OCI-LY7 (cell line): ENCODE data around the gene RTP2. TPM values are rescaled to one million over a fixed set of nuclear protein-coding genes. Genes with fewer than 3 reads are reported as not detected.

Source experiments
- BruUV-seq: library from RNA; stranded (reverse); fragments of 400-500 nt; replicated peaks from 2 replicates; lab custom pipeline; 2021; lab: Mats Ljungman, UMichigan
- CTCF ChIA-PET: fragments of 300-600 bp; sonication (Branson Sonifier 250); formaldehyde crosslinking; loops from one replicate; lab custom pipeline; 2022; ENCODE audit warnings: antibody characterized with exemption; ENCODE audit not compliant: unreplicated experiment; lab: Charles Lee
- POLR2A ChIA-PET: fragments of 300-600 bp; sonication (Branson Sonifier 250); formaldehyde crosslinking; loops from one replicate; lab custom pipeline; 2022; ENCODE audit warnings: antibody characterized with exemption; lab: Charles Lee
- DNase-seq: peaks from one replicate; pipeline ENCODE4 v3.0.0-alpha.2; 2015; ENCODE audit warnings: low spot score
- H2AFZ ChIP-seq: fragments of 200-600 bp; sonication (generic), shearing (Covaris generic); 2 replicates; pipeline ENCODE4 v1.6.1; 2014; ENCODE audit warnings: mild to moderate bottlenecking, antibody characterized with exemption, low read length, moderate library complexity
- H3K27ac ChIP-seq: fragments of 200-600 bp; sonication (generic); 2 replicates; pipeline ENCODE4 v1.5.1; 2014; ENCODE audit warnings: mixed run types, low read depth, mild to moderate bottlenecking, moderate library complexity, low read length, inconsistent platforms; ENCODE audit not compliant: poor library complexity, severe bottlenecking
- H3K36me3 ChIP-seq: fragments of 200-600 bp; sonication (generic); 2 replicates; pipeline ENCODE4 v1.6.1; 2014; ENCODE audit warnings: mild to moderate bottlenecking, antibody characterized with exemption, low read length, moderate library complexity, mixed read lengths; ENCODE audit not compliant: insufficient read depth
- H3K4me1 ChIP-seq: fragments of 200-600 bp; sonication (generic); 2 replicates; pipeline ENCODE4 v1.5.1; 2014; ENCODE audit warnings: mild to moderate bottlenecking, low read length; ENCODE audit not compliant: insufficient read depth, poor library complexity, severe bottlenecking
- H3K4me2 ChIP-seq: fragments of 200-600 bp; sonication (generic); 2 replicates; pipeline ENCODE4 v1.6.1; 2014; ENCODE audit warnings: mild to moderate bottlenecking, low read length
- H3K4me3 ChIP-seq: fragments of 200-600 bp; sonication (generic); 2 replicates; pipeline ENCODE4 v1.5.1; 2014; ENCODE audit warnings: mild to moderate bottlenecking, low read depth, low read length; ENCODE audit not compliant: poor library complexity, severe bottlenecking
- H3K79me2 ChIP-seq: fragments of 200-600 bp; sonication (generic); 2 replicates; pipeline ENCODE4 v1.6.1; 2016; ENCODE audit warnings: low read depth, mild to moderate bottlenecking, low read length, moderate library complexity, mixed read lengths; ENCODE audit not compliant: insufficient read depth
- H3K9me2 ChIP-seq: fragments of 200-600 bp; sonication (generic); 2 replicates; pipeline ENCODE4 v1.6.1; 2016; ENCODE audit warnings: mild to moderate bottlenecking, low read length, mixed read lengths; ENCODE audit not compliant: insufficient read depth
- H3K9me3 ChIP-seq: fragments of 200-600 bp; sonication (generic); 2 replicates; pipeline ENCODE4 v1.6.1; 2014; ENCODE audit warnings: mild to moderate bottlenecking, mixed run types, low read length, mixed read lengths
- H4K20me1 ChIP-seq: fragments of 200-600 bp; sonication (generic); 2 replicates; pipeline ENCODE4 v1.6.1; 2014; ENCODE audit warnings: mild to moderate bottlenecking, antibody characterized with exemption, low read length, moderate library complexity, mixed read lengths; ENCODE audit not compliant: insufficient read depth
- EZH2phosphoT487 ChIP-seq: fragments of 200-600 bp; sonication (generic); IDR thresholded peaks from 2 replicates; pipeline ENCODE4 v1.6.1; 2018; ENCODE audit warnings: low read depth, borderline replicate concordance, mild to moderate bottlenecking, mixed run types, antibody characterized with exemption, low read length, moderate library complexity, mixed read lengths
- intact Hi-C: fragments of 100-400 bp; cut with micrococcal nuclease; formaldehyde crosslinking; loops from one replicate; pipeline ENCODE4 v1.10.0; 2022; ENCODE audit not compliant: unreplicated experiment
- total RNA-seq, 2 experiments: library from RNA; depleted of rRNA in 1 of 2; stranded (reverse); fragments of >200 nt in 1 of 2; shearing (Covaris generic) in 1 of 2; gene quantifications; 2 replicates each; pipeline ENCODE4 v1.2.3, GENCODE V29; 2014 to 2022
- TF ChIP-seq, protein P1 (sequence below): fragments of 200-600 bp; sonication (generic); conservative IDR thresholded peaks from 2 replicates; pipeline ENCODE4 v1.5.1; 2014; ENCODE audit warnings: mild to moderate bottlenecking, antibody characterized with exemption, low read length, moderate library complexity, mixed read lengths

RTP2 gene
- total RNA-seq, 2 experiments from 2014 or later, result not detected

DNA sequence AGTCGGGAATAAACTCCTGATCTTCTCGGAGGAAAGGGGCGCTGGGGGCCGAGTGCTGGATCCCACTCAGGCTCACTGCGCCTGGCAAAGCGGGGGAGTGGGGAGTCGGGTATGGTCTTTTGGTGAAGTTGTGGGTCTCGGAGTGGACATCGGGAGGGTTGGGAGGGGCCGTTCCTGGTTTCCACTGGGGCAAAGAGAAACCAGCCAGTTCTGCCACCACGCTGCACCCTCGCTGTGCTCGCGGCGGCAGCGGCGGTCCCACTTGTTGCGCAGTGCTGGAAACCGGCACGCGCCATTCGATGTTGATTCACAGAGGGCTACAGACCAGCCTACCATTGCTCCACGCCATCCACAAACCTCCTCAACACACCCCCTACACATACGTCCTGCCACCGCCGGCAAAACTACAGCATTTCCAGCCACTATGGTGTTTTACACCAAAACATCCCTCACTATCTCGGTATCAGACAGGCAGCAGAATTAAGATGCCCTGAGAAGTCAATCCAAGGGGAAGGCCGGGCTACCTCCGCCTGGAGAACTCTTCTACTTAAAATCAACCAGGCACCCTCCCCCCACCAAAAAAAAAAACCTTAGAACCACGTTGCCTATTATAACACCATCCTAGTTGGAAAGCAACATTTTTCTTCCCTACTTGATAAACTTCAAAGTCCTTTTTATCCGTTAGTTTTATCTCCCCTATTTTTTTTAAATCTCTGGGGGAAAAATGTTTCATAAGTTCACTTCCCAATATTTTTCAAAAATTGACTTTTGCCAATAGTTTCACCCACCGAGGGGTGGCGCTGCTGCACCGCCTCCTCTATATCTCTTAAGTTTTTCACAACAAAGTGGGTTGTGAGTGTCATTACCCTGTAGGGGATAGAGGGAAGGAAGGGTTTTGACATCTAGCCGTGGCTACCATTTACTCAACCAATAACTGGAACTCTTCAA lies 39.3 kb upstream of the RTP2 start:
- Histone ChIP-seq H3K4me3 (peak overlapping the region; percentile 86), H3K4me2 (peak overlapping the region; percentile 93), H3K9me2 (no peaks in the 10 kb centered on the region), H2AFZ (no peak overlapping the region), H3K36me3 (peaks cover 83% of the 10 kb centered on the region), H3K27ac (peak overlapping the region; percentile 90), H4K20me1 (peaks cover 32% of the 10 kb centered on the region), H3K4me1 (peaks cover 40% of the 10 kb centered on the region), H3K9me3 (no peaks in the 10 kb centered on the region), H3K79me2 (peaks cover 97% of the 10 kb centered on the region)
- ChIA-PET POLR2A (interaction anchor here (0.7 to 13.4 kb wide), 18 partner anchors 9 to 1213 kb away, joined by 3 to 531 read pairs (median 4); no protein-coding TSS in a partner anchor), CTCF (interaction anchor here (0.6 to 1.8 kb wide), 16 partner anchors 15 to 1213 kb away, joined by 3 to 10 read pairs (median 3); no protein-coding TSS in a partner anchor)
- intact Hi-C loops, result loop anchor here (1.0 to 5.0 kb wide), 12 partner anchors 204 to 1213 kb away; partner anchors contain the start of gene LPP
- no TSS peak for BruUV-seq
- no peak for TF ChIP-seq EZH2phosphoT487
- TF ChIP-seq, protein P1, sequence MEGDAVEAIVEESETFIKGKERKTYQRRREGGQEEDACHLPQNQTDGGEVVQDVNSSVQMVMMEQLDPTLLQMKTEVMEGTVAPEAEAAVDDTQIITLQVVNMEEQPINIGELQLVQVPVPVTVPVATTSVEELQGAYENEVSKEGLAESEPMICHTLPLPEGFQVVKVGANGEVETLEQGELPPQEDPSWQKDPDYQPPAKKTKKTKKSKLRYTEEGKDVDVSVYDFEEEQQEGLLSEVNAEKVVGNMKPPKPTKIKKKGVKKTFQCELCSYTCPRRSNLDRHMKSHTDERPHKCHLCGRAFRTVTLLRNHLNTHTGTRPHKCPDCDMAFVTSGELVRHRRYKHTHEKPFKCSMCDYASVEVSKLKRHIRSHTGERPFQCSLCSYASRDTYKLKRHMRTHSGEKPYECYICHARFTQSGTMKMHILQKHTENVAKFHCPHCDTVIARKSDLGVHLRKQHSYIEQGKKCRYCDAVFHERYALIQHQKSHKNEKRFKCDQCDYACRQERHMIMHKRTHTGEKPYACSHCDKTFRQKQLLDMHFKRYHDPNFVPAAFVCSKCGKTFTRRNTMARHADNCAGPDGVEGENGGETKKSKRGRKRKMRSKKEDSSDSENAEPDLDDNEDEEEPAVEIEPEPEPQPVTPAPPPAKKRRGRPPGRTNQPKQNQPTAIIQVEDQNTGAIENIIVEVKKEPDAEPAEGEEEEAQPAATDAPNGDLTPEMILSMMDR, result peak; percentile 100
- peak; percentile 92 for DNase-seq

DNA sequence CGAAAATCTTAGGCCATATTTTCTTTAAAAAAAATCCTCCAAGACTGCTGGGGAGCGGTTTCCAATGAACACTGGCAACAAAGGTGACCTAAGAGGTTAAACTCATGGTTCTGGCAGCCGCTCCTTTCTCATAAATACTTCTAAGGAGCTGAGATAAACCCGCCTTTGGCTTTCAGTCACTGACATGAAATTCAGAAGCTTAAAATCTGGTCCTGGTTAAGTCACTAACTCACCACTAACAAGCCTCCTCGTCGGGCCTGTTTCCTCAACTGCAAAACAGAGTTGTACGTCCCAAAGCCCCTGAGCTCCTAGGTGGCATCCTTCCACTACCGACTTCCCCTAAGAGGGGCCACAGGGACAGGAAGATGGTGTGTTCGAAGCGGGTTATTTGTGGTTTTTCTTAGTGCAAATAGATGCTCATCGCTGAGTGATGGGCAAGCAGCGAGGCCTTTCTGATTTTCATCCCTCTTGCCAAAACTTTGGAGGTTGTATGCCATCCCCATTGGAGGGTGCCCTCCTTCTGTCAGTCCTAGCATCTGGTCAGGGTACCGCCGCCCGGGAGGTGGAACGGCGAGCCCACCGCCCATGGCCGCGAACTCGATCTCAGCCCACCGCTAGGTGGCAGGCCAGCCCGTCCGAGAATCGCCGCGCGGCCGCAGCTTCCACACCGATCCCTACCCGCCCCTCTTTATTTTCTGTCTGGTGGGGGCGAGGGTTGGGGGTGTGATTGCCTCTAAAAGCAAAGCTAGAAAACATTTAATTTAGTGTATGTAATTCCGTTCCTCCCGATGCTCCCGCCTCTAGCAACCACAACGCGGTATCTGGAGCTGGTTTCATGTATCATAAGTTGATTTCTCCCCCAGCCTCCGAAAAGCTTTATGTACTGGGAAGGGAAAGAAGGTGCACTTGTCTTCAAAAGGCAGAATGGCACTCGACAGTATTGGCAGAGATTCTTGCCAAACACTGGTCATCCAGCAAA lies 38.4 kb upstream of the RTP2 start:
- peaks cover 49% of the 10 kb centered on the region for H3K4me1 ChIP-seq
- H3K27ac ChIP-seq, result peak overlapping the region; percentile 90
- POLR2A ChIA-PET, result interaction anchor here (0.6 to 13.4 kb wide), 24 partner anchors 10 to 1214 kb away, joined by 3 to 531 read pairs (median 4); no protein-coding TSS in a partner anchor
- H2AFZ ChIP-seq, result no peak overlapping the region
- no peaks in the 10 kb centered on the region for H3K9me2 ChIP-seq
- H3K79me2 ChIP-seq, result peaks cover 100% of the 10 kb centered on the region
- peak overlapping the region; percentile 93 for H3K4me2 ChIP-seq
- H3K36me3 ChIP-seq, result peaks cover 92% of the 10 kb centered on the region
- H4K20me1 ChIP-seq, result peaks cover 39% of the 10 kb centered on the region
- H3K4me3 ChIP-seq, result peak overlapping the region; percentile 86
- TF ChIP-seq, protein P1, result peak; percentile 94
- TF ChIP-seq EZH2phosphoT487, result no peak
- CTCF ChIA-PET, result interaction anchor here (0.6 to 1.8 kb wide), 30 partner anchors 9 to 1214 kb away, joined by 3 to 10 read pairs (median 3); no protein-coding TSS in a partner anchor
- BruUV-seq, result no TSS peak
- DNase-seq, result peak; percentile 76
- intact Hi-C loops, result loop anchor here (1.0 to 5.0 kb wide), 7 partner anchors 477 to 1214 kb away; no protein-coding TSS in a partner anchor
- H3K9me3 ChIP-seq, result no peaks in the 10 kb centered on the region
